Mesenteric fat pad (tissue), 1 donor: ENCODE measurements around the gene ADGRG6. TPM values are rescaled to one million over a fixed set of nuclear protein-coding genes. Genes with fewer than 3 reads are reported as not detected.
"Not testable (repeated sequence)": the region's sequence is repeated elsewhere in the genome, so short reads cannot be mapped to it uniquely, and the experiment has no call there.

Experiments
- DNase-seq: peaks from one replicate; pipeline ENCODE4 v3.0.0-alpha.2; 2020; ENCODE audit warnings: low spot score
- total RNA-seq: library from RNA; stranded (reverse); fragmentation: NEBNext Ultra II Directional; extraction: Animal tissue kit (Norgen Biotek cat#: 25700); gene quantifications from one replicate; pipeline ENCODE4 v1.2.1, GENCODE V29; 2021
- donor health status: DM: yes; HTN: yes; CAD: no.

The ADGRG6 gene
- total RNA-seq, 1 donor from 2014 or later = 8.0 TPM

DNA sequence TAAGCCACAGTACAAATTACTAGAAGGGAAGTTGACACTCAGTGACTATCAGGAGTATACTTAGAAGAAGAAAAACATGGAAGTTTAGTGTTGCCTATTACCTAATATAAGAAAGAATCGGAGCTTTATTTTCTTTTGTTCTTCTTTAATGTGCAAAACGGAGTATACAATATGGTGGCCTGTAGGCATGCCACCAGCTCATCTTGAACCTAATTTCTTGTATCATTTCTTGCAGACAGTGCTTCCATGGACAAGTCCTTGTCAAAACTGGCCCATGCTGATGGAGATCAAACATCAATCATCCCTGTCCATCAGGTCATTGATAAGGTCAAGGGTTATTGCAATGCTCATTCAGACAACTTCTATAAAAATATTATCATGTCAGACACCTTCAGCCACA is 141.3 kb downstream of the ADGRG6 start:
- DNase-seq = no peak

DNA sequence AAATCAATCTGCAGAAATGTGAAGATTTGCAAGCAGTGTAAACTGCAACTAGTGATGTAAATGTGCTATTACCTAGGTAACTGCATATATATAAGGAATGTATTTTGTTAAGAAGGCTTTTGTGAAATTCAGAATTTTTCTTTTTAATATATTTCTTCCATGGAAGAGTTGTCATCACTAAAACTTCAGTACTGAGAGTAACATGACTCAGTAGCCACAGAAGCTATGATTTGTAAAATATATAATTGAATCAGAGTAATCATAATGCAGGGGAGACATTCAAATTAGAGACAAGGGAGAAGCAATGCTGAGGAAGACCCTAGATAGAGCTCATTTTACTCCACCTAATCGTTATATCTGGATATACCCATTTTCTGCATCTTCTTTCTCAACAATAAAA is 141.7 kb downstream of the ADGRG6 start:
- DNase-seq = no peak

DNA sequence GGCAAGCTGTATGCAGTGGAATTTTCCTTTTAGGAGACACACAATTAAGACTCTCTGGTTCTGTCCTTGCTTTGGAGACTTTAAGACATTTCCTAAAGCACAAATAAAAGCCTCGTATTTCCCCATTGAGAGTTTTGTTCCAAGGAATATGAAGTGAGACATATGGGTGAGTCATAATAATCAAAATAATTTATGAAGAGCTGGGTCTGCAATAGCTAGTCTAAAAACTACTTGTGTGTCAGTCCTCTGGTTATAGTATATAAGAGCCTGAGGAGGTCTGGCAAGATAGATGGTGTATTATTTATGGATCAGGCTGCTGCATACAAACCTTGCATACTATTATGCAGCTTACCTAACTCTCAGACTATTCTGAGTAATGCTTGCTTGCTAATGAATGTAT is 142.6 kb downstream of the ADGRG6 start:
- no peak for DNase-seq

DNA sequence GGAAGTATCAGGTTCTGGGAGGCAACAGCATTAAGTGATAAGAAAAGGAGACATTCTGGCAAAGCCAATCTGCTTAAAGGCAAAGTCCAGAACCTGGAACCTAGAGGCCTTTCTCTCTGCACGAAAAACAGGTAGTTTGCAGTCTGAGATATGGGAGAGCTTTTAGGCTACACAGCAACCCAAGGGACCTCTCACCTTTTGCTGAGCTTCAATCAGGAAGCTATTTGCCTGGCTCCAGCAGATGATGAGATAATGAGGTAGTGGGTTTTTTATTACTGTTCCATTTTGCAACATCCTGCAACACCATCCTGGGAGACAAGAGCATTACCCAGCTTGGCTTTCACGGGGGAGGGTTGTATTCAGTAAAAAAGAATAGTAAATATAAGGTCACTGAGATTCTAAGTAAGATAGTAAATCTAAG is 143.1 kb downstream of the ADGRG6 start:
- DNase-seq = no peak

DNA sequence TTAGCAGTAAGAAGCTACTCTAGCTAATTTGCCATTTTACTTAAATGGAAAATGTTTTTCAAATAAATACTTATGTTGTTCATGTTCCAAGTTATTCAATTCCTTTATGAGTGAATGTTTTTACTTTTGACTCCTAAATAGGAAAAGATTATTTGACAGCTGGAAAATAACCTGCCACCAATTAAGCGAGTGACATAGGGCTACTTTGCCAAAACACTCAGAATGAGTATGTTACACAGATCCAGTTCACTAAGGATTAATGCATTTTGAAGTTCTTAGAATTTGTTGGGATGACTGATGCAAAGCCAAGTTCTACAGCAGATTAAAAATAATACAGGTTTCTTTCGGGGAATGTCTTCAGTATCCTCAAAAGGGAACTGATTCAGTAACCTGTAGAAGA is 144.4 kb downstream of the ADGRG6 start:
- no peak for DNase-seq

DNA sequence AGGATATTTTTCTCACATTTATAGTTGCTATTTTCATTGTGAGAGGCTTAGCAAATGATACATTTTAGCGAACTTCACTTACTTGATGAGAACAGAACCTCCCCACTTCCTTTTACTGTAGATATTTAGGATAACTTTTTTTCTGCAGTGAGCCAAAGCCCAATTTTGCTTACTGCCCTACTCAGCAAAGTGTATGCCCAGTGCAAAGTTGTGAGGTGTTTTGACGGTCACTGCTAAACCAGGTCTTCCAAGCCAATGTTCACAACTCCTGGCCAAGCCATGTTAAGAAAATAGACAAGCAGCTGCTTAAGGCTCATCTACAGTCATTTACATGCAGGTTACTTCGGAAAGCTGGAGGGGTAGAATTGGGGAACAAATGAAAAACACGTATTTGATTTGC is 144.8 kb downstream of the ADGRG6 start:
- no peak for DNase-seq

DNA sequence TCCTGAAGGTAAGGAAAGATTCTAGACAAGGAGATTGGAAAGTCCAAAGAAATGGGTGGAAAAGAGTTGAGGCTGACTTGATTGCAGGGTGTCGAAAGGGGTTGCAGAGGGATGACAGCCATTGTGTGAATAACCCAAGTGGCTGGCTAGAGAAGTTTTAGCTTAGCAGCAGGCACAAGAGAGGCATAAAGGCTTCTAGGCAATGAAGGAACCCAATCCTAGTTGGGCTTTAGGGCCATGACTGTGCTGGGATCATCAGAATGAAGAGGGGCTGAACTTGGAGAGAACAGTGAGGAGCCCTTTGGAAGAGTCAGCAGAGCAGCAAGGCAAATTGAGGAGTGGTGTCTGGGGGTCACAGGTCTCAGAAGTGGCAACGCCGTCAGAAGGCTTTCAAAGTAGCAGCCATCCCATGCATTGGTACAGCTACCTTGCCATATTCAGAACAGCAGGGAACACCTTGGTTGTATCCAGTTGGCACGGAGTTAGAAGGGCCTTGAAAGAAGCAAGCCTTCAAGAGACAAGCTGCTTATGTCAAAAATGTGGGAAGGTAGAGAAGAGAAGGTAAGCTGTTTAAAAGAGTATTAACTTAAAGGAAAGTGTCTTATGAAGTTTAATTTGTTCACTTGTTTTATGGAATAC is 146.4 kb downstream of the ADGRG6 start:
- DNase-seq = no peak

DNA sequence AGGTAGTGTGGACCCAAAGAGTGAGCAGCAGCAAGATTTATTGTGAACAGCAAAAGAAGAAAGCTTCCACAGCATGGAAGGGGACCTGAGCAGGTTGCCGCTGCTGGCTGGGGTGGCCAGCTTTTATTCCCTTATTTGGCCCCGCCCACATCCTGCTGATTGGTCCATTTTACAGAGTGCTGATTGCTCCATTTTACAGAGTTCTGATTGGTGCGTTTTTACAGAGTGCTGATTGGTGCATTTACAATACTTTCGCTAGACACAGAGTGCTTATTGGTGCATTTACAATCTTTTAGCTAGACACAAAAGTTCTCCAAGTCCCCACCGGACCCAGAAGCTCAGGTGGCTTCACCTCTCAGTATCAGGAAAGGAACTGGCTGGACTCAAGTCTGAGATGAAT is 149.0 kb downstream of the ADGRG6 start:
- not testable (repeated sequence) for DNase-seq

DNA sequence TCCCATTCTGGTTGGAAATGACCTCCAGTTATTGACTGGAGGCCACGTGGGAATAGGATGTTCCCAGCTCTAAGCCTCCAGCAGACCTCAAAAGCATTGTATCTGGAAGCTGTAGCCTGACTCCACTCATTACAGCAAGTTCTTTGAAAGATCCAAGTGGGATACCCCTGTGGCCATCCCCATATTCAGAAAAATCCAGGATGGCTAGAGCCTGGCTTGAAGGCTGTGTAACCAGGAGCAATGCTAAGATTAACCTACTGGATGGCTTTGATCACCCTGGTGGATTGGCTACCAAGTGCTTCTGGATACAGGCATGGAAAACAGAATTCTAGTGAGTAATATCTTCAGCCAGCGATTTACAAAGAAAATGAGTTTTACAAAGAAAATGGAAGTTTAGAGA is 151.2 kb downstream of the ADGRG6 start:
- DNase-seq = no peak

DNA sequence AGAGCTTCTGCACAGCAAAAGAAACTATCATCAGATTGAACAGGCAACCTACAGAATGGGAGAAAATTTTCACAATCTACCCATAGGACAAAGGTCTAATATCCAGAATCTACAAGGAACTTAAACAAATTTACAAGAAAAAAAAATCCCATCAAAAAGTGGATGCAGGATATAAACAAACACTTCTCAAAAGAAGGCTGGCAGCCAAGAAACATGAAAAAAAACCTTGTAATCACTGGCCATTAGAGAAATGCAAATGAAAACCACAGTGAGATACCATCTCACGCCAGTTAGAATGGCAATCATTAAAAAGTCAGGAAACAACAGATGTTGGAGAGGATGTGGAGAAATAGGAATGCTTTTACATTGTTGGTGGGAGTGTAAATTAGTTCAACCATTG is 152.4 kb downstream of the ADGRG6 start:
- not testable (repeated sequence) for DNase-seq

DNA sequence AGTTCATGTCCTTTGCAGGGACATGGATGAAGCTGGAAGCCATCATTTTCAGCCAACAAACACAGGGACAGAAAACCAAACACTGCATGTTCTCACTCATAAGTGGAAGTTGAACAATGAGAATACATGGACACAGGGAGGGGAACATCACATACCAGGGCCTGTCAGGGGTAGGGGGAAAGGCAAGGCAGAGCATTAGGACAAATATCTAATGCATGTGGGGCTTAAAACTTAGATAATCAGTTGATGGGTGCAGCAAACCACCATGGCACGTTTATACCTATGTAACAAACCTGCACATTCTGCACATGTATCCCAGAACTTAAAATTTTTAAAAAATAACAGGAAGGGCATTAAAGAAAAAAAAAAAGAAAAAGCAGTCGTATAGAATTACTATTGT is 153.0 kb downstream of the ADGRG6 start:
- DNase-seq = not testable (repeated sequence)

DNA sequence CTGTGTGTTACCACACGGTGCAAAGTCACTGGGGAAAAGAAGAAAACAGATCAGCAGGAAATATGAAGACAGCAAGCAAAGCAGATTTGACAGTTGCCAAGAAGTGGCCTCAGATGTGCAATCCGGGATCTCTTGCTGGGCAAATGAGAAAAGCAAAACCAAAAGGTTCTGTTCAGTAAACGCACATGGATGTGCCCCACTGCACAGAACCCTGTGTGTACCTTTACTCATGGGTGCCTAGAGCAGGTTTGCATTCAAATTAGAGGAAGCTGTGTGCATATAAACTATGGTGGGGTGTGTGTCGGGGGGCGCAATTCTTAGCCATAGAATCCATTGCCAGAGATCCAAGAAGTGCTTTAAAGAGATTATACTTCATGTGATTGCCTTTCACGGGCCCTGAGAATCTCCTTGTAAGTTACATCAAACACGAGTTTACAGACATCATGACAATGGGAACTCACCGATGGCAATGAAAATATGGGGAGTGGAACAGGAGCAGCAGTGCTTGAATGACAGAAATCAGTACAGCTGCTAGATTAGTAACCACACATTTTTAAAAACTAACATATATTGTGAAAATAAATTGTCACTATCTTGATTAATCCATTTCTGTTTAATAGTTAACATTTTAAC is 154.3 kb downstream of the ADGRG6 start:
- no peak for DNase-seq

DNA sequence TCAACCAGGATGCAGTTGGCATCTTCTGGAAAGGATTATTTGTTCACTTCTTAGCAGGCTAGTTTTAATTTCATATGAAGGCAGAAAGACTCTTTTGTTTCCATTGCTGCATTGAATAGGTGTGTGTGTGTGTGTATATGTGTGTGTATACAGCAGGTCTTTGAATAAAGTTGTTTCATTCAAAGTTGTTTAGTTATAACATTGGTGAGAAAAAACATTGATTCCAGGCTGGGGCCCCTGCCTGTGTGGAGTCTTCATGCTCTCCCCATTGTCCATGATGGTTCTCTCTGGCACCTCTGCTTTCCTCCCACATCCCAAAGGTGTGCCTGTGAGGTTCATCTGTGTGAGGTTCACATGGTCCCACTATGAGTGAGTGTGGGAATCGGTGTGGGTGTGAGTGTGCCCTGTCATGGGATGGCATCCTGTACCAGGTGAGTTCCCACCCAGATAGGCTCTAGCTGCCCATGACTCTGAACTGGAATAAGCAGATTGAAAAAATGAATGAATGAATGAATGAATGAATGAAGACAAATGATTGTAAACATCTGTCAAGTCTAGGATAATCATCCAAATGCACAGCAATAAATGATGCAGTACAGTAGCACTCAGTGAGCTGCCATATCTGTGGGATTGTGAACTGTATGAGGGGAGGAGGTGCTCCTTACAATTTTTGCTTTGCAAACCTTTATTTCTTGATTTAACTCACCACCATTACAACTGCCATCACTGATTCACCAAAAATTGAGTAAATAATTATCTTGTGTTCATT is 156.0 kb downstream of the ADGRG6 start:
- DNase-seq = no peak

DNA sequence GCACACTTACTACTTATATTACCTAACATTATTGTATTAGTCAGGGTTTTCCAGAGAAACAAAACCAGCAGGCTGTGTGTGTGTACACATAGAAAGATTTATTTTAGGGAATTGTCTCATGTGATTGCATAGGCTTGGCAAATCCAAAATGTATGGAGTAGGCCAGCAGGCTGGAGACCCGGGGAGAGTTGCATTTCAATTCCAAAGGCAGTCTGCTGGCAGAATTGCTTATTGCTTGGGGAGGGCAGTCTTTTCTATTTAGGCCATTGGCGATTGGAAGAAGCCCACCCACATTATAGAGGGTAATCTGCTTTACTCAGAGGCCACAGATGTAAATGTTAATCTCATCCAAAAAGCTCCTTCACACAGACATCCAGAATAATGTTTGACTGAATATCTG is 157.0 kb downstream of the ADGRG6 start:
- DNase-seq = no peak

DNA sequence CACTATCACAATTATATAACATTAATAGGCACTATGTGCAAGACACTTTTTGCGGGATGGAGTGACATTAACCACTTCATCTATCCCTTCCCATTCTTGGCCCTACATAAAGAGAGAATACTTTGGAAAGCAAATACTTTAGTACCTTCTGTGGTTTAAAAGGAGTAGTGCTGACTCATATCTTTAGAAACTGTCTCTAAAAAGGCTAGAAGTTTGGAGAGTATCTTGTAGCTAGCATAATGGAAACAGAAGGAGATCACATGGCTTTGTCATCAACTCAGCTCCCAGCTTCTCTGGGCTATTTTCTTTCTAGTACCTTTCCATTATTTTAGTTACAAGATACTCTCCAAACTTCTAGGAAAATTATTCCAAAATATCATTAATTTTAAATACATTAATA is 157.5 kb downstream of the ADGRG6 start:
- no peak for DNase-seq

DNA sequence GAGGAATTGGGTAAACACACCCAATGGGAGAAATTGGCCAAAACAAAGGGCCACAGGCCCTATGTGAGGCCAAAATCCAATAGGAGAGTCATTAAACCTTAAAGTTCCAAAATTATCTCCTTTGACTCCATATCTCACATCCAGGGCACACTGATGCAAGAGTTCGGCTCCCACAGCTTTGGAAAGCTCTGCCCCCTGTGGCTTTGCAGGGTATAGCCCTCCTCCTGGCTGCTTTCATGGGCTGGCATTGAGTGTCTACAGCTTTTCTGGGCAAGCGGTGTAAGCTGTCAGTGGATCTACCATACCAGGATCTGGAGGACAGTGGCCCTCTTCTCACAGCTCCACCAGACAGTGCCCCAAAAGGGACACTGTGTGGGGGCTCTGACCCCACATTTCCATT is 160.5 kb downstream of the ADGRG6 start:
- no peak for DNase-seq

DNA sequence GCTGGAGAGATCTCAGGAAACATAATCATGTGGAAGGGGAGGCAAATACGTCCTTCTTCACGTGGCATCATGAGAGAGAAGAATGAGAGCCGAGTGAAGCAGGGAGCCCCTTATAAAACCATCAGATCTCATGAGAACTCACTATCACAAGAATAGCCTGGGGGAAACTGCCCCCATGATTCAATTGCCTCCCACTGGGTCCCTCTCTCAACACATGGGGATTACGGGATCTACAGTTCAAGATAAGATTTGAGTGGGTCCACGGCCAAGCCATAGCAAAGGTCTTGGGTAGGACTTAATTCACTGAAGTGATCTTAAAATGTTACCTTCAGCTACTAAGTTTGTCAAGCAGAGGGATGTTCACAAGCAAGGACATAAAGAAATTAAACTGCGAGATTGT is 162.2 kb downstream of the ADGRG6 start:
- DNase-seq = no peak

DNA sequence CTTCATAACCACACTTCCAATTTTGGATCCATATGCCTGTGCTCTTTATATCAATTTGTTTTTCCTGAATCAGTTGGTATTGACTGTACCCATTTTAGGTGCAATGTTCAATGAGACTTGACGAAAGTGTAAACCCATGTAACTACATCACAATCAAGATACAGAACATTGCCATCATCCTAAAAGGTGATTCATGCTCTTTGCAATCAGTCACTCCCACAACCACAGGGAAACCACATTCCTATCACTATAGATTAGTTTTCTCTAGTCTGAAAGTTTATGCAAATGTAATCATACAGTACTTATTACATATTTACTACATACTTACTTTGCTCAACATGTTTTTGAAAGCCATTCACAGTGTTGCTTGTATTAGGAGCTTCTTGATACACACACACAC is 167.4 kb downstream of the ADGRG6 start:
- DNase-seq = no peak

DNA sequence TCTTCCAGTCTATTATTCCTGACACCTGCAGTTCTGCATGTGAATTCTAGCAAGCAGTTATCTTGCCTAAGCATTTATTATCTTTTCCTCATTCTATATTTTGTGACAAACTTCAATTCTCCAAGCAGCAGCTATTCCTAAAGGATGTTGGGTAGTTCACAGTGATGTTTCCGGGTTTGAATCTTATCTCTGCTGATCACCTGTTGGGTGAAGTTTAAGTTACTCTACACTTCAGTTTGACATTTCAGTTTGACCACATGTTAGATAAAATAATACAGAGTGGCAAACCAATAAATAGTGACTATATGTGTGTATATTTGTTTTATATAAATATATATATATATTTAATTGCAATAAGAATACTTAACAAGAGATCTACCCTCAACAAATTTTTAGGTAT is 168.6 kb downstream of the ADGRG6 start:
- no peak for DNase-seq

DNA sequence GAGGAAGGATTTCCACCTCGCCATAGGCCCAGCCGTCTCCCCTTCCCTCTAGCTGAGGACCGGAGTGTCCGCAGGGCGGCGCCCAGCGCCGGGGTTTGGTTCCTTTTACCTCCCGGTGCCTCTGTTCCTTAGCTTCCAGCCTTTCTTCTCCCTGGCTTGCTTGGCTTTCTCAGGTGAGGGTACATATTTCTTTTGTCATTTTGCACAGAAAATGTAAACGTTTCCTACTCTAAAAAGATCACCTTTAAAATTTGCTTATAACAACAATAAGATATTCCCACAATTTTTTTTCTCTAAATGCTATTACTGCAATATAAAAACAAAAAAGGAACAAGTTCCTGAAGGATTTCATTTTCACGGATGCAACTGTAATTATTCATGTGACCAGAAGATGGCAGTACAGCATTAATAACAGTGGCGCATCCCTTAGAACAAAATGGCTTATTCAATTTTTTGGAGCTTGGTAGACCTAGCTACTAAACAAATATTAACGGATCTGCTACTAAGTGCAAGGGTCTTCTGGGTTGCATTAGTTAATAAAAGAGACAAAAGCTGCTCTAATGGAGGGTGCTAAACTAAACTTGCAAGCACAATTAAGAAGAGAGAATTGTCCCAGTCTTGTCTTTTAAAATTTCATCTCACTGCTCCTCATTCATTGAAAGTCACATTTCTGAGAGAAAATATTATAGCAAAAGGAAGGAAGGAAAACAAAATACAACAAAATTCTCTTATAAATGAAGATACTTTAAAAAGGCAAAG is 172.9 kb downstream of the ADGRG6 start:
- DNase-seq = no peak

DNA sequence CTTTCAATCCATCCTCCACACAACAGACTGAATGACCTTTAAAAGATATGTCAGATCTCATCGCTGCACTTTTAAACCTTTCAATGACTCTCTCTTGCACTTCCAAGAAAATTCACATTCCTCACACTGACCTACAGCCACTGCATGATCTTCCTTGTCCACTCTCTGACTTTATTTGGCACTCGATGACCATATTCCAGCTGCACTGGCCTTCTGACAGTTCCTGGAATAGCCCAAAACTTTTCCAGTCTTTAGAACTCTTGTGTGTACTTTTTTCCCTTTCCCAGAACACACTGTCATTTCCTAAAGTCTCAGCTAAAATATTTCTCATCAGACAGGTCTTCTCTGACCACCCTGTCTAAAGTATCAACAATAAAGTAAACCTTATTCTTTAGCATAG is 174.6 kb downstream of the ADGRG6 start:
- no peak for DNase-seq

DNA sequence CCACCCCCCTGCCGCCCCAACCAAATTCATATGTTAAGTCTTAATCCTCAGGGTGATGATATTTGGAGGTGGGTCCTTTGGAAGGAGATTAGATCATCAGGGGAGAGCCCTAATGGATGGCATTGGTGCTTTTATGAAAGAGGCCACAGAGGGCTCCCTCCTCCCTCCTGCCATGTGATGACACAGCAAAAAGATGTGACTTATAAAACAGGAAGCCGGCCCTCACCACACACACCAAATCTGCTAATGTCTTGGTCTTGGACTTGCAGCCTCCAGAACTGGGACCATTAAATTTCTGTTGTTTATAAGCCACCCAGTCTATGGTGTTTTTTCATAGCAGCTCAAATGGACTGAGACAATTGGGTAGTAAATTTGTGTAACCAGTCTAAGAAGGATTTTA is 176.3 kb downstream of the ADGRG6 start:
- DNase-seq = no peak
